ENCODE results near the gene NAALADL2.

DNA sequence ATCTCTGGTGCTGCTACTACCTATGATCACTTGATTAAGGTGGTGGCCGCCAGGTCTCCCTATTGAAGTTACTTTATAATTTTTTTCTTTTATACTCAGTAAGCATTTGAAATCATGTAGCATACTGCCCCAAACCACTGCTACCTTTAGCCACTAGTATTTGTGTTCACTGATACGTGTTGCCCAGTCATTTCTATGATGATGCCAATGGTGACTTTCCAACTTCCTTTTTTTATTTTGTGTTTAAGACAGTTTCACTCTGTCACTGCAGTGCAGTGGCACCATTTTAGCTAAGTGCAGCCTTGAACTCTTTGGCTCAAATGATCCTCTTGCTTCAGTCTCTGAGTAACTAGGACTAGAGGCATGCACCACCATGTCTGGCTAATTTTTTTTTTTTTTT lies 598.2 kb downstream of the NAALADL2 start:
- TF ChIP-seq, protein P1, sequence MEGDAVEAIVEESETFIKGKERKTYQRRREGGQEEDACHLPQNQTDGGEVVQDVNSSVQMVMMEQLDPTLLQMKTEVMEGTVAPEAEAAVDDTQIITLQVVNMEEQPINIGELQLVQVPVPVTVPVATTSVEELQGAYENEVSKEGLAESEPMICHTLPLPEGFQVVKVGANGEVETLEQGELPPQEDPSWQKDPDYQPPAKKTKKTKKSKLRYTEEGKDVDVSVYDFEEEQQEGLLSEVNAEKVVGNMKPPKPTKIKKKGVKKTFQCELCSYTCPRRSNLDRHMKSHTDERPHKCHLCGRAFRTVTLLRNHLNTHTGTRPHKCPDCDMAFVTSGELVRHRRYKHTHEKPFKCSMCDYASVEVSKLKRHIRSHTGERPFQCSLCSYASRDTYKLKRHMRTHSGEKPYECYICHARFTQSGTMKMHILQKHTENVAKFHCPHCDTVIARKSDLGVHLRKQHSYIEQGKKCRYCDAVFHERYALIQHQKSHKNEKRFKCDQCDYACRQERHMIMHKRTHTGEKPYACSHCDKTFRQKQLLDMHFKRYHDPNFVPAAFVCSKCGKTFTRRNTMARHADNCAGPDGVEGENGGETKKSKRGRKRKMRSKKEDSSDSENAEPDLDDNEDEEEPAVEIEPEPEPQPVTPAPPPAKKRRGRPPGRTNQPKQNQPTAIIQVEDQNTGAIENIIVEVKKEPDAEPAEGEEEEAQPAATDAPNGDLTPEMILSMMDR (conservative IDR thresholded peaks at IDR 0.05 in 1 of 2, IDR thresholded peaks at IDR 0.05 in 1 of 2; ENCODE audit: low read depth in 1 of 2, low read length in 2 of 2) = no peak
- TF ChIP-seq EZH2 (IDR thresholded peaks at IDR 0.05; ENCODE audit: low read length, missing control alignments) = no peak
